WERI-Rb-1 (cell line): ENCODE results near the gene TEX22.

Source experiments
- DNase-seq: peaks from one replicate; pipeline ENCODE4 v3.0.0-alpha.2; 2020
- H3K27ac ChIP-seq: fragments of 250-450 bp; sonication (Bioruptor Pico); 2 replicates; pipeline ENCODE4 v1.5.1; 2020; ENCODE audit warnings: mild to moderate bottlenecking, moderate library complexity
- H3K27me3 ChIP-seq: fragments of 250-450 bp; sonication (Bioruptor Pico); 2 replicates; pipeline ENCODE4 v1.5.1; 2021; ENCODE audit warnings: mild to moderate bottlenecking, low read depth, moderate library complexity; ENCODE audit not compliant: insufficient read depth, severe bottlenecking
- H3K36me3 ChIP-seq: fragments of 250-450 bp; sonication (Bioruptor Pico); 2 replicates; pipeline ENCODE4 v1.5.1; 2020; ENCODE audit warnings: mild to moderate bottlenecking, moderate library complexity
- H3K4me3 ChIP-seq: 2 replicates; pipeline ENCODE4 v1.5.1; 2011; ENCODE audit warnings: low read depth, mild to moderate bottlenecking, control low read depth, low read length
- H3K9me3 ChIP-seq: fragments of 250-450 bp; sonication (Bioruptor Pico); 2 replicates; pipeline ENCODE4 v1.5.1; 2021; ENCODE audit warnings: mild to moderate bottlenecking, moderate library complexity; ENCODE audit not compliant: severe bottlenecking
- TF ChIP-seq, protein P1 (sequence below): IDR thresholded peaks from 2 replicates; pipeline ENCODE4 v1.5.1; 2011; ENCODE audit warnings: low read depth, mild to moderate bottlenecking, control low read depth, inconsistent platforms, low read length

Gene TEX22

DNA sequence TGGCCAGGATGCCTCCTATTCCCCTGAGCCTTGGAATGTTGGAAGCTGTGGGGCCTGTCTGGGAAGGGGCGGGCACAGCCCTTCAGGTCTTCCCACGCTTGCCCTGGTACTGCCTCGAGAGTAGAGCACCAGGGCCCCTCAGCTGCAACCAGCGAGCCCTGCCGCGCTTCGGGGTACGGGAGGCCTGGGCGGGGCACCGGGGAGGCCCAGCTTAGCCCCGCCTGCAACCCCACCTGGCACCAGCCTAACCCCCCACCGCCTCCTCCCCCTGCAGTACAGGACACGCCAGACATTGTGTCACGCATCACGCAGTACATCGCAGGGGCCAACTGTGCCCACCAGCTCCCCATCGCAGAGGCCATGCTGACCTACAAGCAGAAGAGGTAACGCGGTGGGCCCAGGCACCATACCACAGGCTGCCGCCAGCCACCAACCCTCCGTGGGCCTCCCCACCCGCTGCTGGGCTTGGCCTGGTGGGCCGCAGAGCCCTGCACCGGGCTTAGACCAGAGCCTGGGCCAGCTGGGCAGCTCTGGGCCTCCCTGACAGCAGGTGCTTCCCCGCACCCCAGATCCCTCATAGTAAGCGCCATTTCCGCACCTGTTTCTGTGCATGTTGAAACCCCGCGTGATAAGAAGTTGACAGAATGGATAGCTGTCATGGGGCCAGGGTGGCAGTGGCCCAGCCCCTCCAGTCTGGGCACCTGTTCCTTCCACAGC is 13.6 kb upstream of the TEX22 start:
- TF ChIP-seq, protein P1, sequence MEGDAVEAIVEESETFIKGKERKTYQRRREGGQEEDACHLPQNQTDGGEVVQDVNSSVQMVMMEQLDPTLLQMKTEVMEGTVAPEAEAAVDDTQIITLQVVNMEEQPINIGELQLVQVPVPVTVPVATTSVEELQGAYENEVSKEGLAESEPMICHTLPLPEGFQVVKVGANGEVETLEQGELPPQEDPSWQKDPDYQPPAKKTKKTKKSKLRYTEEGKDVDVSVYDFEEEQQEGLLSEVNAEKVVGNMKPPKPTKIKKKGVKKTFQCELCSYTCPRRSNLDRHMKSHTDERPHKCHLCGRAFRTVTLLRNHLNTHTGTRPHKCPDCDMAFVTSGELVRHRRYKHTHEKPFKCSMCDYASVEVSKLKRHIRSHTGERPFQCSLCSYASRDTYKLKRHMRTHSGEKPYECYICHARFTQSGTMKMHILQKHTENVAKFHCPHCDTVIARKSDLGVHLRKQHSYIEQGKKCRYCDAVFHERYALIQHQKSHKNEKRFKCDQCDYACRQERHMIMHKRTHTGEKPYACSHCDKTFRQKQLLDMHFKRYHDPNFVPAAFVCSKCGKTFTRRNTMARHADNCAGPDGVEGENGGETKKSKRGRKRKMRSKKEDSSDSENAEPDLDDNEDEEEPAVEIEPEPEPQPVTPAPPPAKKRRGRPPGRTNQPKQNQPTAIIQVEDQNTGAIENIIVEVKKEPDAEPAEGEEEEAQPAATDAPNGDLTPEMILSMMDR, result no peak
- Histone ChIP-seq H3K27ac (no peak overlapping the region), H3K9me3 (no peaks in the 10 kb centered on the region), H3K27me3 (no peaks in the 10 kb centered on the region), H3K4me3 (no peak overlapping the region), H3K36me3 (peaks cover 21% of the 10 kb centered on the region)
- no peak for DNase-seq

GRCh38 chr14:105385322-105385637 is 13.1 kb upstream of the TEX22 start:
- Histone ChIP-seq H3K27ac (no peak overlapping the region), H3K27me3 (no peaks in the 10 kb centered on the region), H3K9me3 (no peaks in the 10 kb centered on the region), H3K36me3 (peaks cover 18% of the 10 kb centered on the region), H3K4me3 (no peak overlapping the region)
- TF ChIP-seq, protein P1, result no peak
- no peak for DNase-seq

DNA sequence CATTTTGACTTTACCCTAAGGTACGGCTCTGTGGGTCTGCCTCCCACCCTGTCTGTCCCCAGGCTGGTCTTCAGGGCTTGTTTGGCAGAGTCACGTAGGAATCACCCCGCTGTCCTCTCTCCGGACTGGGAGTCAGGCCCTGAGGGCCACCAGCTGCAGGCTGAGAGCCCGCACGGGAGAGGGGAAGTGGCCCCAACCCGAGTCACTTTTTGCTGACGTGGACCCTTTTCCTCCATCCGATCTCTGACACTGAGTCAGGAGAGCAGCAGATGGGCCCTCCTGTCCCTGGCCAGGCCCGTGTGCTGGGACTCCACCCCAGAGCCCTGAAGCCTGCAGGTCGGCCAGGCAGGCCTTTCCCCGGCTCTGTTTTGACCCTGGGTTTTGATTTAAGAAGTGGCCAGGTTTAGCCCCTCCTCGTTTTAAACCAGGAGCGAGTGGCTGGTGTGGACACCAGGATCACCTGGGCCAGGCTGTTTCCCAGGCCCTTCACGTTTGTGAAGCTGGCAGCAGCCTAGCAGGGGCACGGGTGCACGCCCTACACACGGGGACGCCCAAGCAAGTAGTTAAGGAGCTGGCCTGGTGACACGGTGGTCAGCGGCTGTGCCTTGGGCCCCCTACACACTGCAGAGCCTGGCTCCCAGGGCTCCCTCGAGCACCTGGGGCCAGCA is 12.5 kb upstream of the TEX22 start:
- peaks cover 18% of the 10 kb centered on the region for H3K36me3 ChIP-seq
- no peak for DNase-seq
- no peak overlapping the region for H3K4me3 ChIP-seq
- H3K27me3 ChIP-seq, result no peaks in the 10 kb centered on the region
- TF ChIP-seq, protein P1, result no peak
- H3K27ac ChIP-seq, result no peak overlapping the region
- no peaks in the 10 kb centered on the region for H3K9me3 ChIP-seq

DNA sequence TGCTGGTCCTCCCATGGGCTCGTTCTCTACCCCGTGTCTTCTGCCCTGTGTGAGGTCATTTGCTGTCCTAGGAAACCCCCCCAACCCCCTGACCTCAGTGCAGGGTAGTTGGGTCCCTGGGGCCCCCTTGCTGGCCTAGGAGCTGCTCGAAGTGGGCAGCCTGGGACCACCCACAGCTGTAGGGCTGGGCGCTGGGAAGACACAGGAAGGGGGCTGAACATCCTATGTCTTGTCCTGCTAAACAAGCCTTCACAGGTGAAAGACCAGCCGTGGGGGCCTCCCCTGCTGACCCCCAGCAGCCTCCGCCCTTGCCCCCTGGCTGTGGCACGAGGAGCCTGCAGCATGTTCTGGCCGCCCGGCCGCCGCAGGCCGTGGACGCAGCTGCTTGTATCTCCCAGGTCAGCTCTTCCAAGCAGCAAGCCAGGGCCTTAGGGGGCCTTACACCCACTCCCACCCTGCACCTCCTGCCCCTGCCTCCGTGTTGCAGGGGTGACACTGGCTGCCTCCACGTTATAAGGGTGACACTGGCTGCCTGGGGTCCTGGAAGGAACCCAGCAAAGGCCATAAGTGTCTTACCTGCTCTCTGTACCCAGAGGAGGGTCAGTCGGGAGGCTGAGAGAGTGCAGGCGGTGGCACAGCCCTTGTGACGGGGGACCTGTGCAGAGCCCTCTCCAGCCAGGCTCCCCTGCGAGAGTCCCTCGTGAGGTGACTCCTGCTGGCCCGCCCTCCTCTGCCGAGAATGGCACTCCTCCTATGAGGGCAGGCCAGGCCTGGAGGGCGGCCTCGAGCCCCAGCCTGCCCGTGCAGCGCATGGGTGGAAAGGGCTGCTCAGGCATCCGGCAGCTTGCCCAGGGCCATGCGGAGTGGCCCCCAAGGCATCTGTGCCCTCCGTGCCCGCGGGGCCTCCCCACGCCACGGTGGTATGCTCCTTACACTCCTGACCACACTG is 11.5 kb upstream of the TEX22 start:
- TF ChIP-seq, protein P1, result no peak
- DNase-seq, result no peak
- Histone ChIP-seq H3K27me3 (no peaks in the 10 kb centered on the region), H3K4me3 (no peak overlapping the region), H3K9me3 (no peaks in the 10 kb centered on the region), H3K36me3 (peaks cover 17% of the 10 kb centered on the region), H3K27ac (no peak overlapping the region)

DNA sequence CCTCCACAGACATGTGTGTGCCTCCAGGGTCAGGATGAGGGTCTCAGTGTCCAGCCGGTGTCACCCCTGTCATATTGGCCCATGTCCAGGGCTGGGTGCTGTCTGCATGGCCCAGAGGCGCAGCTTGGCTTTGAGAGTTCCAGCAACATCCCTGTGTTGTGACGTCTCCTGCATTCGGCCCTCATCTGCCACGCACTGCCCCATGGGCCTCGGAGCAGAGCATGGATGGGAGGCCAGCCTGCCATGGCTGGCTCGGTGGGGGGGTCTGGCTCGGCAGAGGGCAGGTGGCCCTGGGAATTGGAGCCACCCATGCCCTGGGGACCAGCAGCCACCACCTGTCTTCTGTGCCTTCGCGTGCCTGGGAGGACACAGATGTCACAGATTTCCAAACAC is 10.8 kb upstream of the TEX22 start:
- H3K4me3 ChIP-seq, result no peak overlapping the region
- no peaks in the 10 kb centered on the region for H3K27me3 ChIP-seq
- TF ChIP-seq, protein P1, result no peak
- no peak for DNase-seq
- H3K27ac ChIP-seq, result no peak overlapping the region
- peaks cover 12% of the 10 kb centered on the region for H3K36me3 ChIP-seq
- H3K9me3 ChIP-seq, result no peaks in the 10 kb centered on the region
